Upper lobe of left lung (tissue), 6 donors: Measurements from ENCODE around the gene SH3GL2. TPM values are rescaled to one million over a fixed set of nuclear protein-coding genes. Genes with fewer than 3 reads are reported as not detected.
"Not testable (repeated sequence)": the region's sequence is repeated elsewhere in the genome, so short reads cannot be mapped to it uniquely, and the experiment has no call there.

ENCODE experiments used
- ATAC-seq, 2 donors: fragments of 200-7000 bp; cut with Tn5 transposase; one replicate each; pipeline ENCODE4 v1.9.1; 2022; ENCODE audit warnings: mild to moderate bottlenecking in 2 of 2, moderate library complexity in 2 of 2; ENCODE audit not compliant: low FRiP score in 2 of 2
- DNase-seq, 2 donors: peaks; one replicate each; pipeline ENCODE4 v3.0.0-alpha.2; 2019 to 2020
- H3K27ac ChIP-seq, 4 donors: fragments of 200-600 bp; sonication (generic); one replicate each; pipeline ENCODE4 v1.5.1; 2016 to 2019
- H3K27me3 ChIP-seq, 4 donors: fragments of 200-600 bp; sonication (generic); one replicate each; pipeline ENCODE4 v1.5.1; 2017 to 2019
- H3K36me3 ChIP-seq, 4 donors: fragments of 200-600 bp; sonication (generic); one replicate each; pipeline ENCODE4 v1.5.1; 2016 to 2019
- H3K4me1 ChIP-seq, 4 donors: fragments of 200-600 bp; sonication (generic); one replicate each; pipeline ENCODE4 v1.5.1; 2018 to 2019
- H3K4me3 ChIP-seq, 4 donors: fragments of 200-600 bp; sonication (generic); one replicate each; pipeline ENCODE4 v1.5.1; 2017 to 2019; ENCODE audit warnings: mild to moderate bottlenecking in 2 of 4, moderate library complexity in 1 of 4
- H3K9me3 ChIP-seq, 4 donors: fragments of 200-600 bp; sonication (generic); one replicate each; pipeline ENCODE4 v1.5.1; 2018 to 2019
- EP300 ChIP-seq, 4 donors: sonication (generic); formaldehyde crosslinking; IDR thresholded peaks; one replicate each; pipeline ENCODE4 v1.5.1; 2017; ENCODE audit warnings: antibody characterized with exemption in 4 of 4, control low read depth in 2 of 4
- POLR2A ChIP-seq, 4 donors: fragments of 450-650 bp; IDR thresholded peaks; one replicate each; pipeline ENCODE4 v1.5.1; 2016 to 2017; ENCODE audit warnings: antibody characterized with exemption in 4 of 4, mild to moderate bottlenecking in 2 of 4
- POLR2AphosphoS5 ChIP-seq, 2 donors: sonication (generic); formaldehyde crosslinking; IDR thresholded peaks; one replicate each; pipeline ENCODE4 v1.5.1; 2017; ENCODE audit warnings: antibody characterized with exemption in 2 of 2
- WGBS, 2 donors: methylation state at CpG; one replicate each; pipeline ENCODE4 v1.1.5; 2017 to 2018; 5-methylcytosine and 5-hydroxymethylcytosine counted together
- total RNA-seq, 6 donors: library from RNA; depleted of rRNA in 4 of 6; stranded (reverse); fragments of >200 nt in 4 of 6; gene quantifications; one replicate each; pipeline versions ENCODE4 v1.1.0 to v1.2.1, GENCODE V29; 2016 to 2021
- TF ChIP-seq, protein P1 (sequence below), 6 experiments: fragments of 450-650 bp in 4 of 6; fragments of 200-600 bp in 2 of 6; sonication (generic) in 2 of 6; IDR thresholded peaks; one replicate each; pipeline ENCODE4 v1.5.1; 2016 to 2019; ENCODE audit warnings: antibody characterized with exemption in 6 of 6
- donor health status: DM: no; HTN: no; CAD: no; lungs with moderate emphysema.
- donor health status: DM: no; HTN: yes; CAD: no; lungs with severe emphysema.

Gene SH3GL2
- total RNA-seq, 6 donors from 2014 or later: 0.67 to 4.1 (median 1.3) TPM

DNA sequence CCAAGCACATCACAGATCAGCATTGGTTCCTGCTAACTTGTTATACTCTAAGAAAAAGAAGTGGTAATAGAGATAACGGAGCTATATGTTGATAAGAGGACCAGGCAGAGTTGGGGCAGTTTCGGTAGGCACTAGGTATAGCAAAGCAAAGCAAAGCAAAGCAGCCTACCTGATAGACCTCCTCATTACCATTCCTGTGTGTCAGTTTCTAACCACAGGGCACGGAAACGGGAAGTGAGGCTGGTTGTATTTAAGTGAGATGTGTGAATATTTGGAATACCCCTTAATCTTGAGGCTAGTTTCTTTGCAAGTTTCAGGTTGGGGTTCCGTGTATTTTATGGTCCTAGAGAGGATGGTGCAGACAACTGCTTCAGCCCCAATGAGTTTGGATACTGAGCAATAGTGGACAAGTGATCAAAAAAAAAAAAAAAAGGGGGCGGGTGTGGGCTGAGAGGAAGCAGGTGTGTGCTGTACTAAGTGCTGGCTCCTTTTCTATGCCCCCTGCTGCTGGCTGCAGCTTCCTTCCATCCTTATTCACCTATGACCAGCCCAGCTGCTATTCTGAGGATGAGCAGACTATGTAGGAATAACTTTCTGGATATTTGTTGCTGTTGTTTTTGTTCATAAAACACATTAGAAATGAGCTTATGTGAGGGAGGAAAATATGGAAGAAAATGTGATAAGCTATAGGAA lies 183.3 kb downstream of the SH3GL2 start:
- 62 to 66% methylated on average over 6 of the region's 6 CpGs for WGBS, 2 donors
- DNase-seq (no peak), ATAC-seq (no peak)
- Histone ChIP-seq H3K27ac (no peak overlapping the region), H3K4me3 (no peak overlapping the region), H3K9me3 (no peaks in the 10 kb centered on the region), H3K36me3 (no peaks in the 10 kb centered on the region), H3K27me3 (no peaks in the 10 kb centered on the region), H3K4me1 (no peaks in the 10 kb centered on the region)
- TF ChIP-seq POLR2AphosphoS5 (IDR thresholded peaks at IDR 0.05): no peak
- no peak for TF ChIP-seq EP300 (IDR thresholded peaks at IDR 0.05)
- no peak for TF ChIP-seq POLR2A (IDR thresholded peaks at IDR 0.05)
- TF ChIP-seq, protein P1, sequence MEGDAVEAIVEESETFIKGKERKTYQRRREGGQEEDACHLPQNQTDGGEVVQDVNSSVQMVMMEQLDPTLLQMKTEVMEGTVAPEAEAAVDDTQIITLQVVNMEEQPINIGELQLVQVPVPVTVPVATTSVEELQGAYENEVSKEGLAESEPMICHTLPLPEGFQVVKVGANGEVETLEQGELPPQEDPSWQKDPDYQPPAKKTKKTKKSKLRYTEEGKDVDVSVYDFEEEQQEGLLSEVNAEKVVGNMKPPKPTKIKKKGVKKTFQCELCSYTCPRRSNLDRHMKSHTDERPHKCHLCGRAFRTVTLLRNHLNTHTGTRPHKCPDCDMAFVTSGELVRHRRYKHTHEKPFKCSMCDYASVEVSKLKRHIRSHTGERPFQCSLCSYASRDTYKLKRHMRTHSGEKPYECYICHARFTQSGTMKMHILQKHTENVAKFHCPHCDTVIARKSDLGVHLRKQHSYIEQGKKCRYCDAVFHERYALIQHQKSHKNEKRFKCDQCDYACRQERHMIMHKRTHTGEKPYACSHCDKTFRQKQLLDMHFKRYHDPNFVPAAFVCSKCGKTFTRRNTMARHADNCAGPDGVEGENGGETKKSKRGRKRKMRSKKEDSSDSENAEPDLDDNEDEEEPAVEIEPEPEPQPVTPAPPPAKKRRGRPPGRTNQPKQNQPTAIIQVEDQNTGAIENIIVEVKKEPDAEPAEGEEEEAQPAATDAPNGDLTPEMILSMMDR (IDR thresholded peaks at IDR 0.05): no peak

DNA sequence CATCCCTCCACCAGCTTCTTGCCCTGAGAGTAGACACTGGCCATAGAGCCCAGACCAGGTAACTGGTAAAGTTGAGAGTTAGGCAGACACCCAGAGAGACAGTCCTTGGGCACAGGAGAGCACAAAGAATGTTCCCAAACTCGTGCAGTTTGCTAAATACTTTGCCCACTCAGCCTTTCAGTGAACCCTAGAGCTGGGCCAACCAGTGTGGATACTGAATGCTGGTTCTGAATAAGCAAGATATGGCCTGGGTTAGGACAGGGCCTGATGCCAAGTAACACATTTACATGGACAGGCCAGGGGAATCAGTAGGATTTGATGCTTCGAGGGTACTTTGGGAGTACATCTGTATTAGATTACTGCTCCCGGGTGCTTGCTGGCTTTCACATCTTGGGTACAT lies 185.4 kb downstream of the SH3GL2 start:
- H3K4me1 ChIP-seq: no peaks in the 10 kb centered on the region
- DNase-seq: no peak
- no peak for ATAC-seq
- H3K4me3 ChIP-seq: no peak overlapping the region
- TF ChIP-seq POLR2A (IDR thresholded peaks at IDR 0.05) (no peak), EP300 (IDR thresholded peaks at IDR 0.05) (no peak), POLR2AphosphoS5 (IDR thresholded peaks at IDR 0.05) (no peak)
- TF ChIP-seq, protein P1 (IDR thresholded peaks at IDR 0.05): no peak
- H3K27me3 ChIP-seq: no peaks in the 10 kb centered on the region
- no peaks in the 10 kb centered on the region for H3K9me3 ChIP-seq
- no peak overlapping the region for H3K27ac ChIP-seq
- no peaks in the 10 kb centered on the region for H3K36me3 ChIP-seq
- WGBS, 2 donors: 40 to 73% methylated on average over 1 to 3 of the region's 3 CpGs

DNA sequence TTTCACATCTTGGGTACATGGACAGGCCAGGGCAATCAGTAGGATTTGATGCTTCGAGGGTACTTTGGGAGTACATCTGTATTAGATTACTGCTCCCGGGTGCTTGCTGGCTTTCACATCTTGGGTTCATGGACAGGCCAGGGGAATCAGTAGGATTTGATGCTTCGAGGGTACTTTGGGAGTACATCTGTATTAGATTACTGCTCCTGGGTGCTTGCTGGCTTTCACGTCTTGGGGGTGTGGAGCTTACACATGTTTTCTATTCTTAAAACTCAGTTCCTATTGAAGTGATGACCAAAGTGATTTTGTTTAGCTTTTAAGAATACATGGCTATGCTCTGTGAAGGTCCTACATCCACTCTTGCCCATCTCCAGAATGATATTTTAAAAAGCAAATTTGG lies 186.3 kb downstream of the SH3GL2 start:
- H3K27ac ChIP-seq, DNase-seq, H3K9me3 ChIP-seq, H3K27me3 ChIP-seq, ATAC-seq, H3K36me3 ChIP-seq, H3K4me3 ChIP-seq, H3K4me1 ChIP-seq: not testable (repeated sequence)
- WGBS, 2 donors: 79 to 90% methylated on average over 2 to 4 of the region's 4 CpGs

DNA sequence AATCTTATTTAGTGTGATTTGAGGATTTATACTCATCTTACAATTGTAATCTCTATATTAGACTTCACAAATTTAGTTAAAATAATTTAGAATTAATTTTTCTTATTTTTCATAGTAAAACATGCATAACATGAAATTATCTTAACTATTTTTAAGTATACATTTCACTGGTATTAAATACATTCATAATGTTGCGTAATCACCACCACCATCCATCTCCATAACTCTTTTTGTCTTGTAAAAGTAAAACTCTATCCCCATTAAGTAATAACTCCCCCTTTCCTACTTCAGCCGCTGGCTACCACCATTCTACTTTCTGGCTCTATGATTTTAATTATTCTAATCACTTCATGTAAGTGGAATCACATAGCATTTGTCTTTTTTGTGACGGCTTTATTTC lies 193.4 kb downstream of the SH3GL2 start:
- 89 to 90% methylated on average over 3 of the region's 3 CpGs for WGBS, 2 donors
- ATAC-seq: no peak

DNA sequence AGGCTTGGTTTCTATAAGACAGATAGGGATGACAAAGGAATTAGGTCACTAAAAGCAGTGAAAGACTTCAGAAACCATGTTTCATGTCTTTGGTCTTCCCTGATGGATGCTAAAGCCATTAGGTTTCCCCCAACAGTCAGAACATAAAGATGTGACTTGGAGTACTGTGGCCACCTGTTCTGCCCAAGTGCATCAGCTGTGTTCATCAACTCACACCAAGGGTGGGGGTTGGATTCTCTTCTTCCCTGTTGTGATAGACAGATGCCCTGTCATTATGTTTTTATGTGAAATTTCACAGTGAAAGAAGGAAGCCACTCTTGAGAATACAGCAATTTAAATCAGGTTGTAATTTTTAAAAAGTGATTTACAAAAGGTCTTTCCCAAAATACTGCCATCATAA lies 196.8 kb downstream of the SH3GL2 start:
- H3K27me3 ChIP-seq: no peaks in the 10 kb centered on the region
- H3K4me3 ChIP-seq: no peak overlapping the region
- TF ChIP-seq EP300 (IDR thresholded peaks at IDR 0.05) (no peak), POLR2A (IDR thresholded peaks at IDR 0.05) (no peak), POLR2AphosphoS5 (IDR thresholded peaks at IDR 0.05) (no peak)
- TF ChIP-seq, protein P1 (IDR thresholded peaks at IDR 0.05): no peak
- no peaks in the 10 kb centered on the region for H3K9me3 ChIP-seq
- DNase-seq (no peak), ATAC-seq (no peak)
- H3K36me3 ChIP-seq: no peaks in the 10 kb centered on the region
- no peak overlapping the region for H3K27ac ChIP-seq
- H3K4me1 ChIP-seq: no peaks in the 10 kb centered on the region

More for the DNA sequence above, 193.4 kb downstream of the SH3GL2 start:
- TF ChIP-seq EP300 (IDR thresholded peaks at IDR 0.05) (no peak), POLR2A (IDR thresholded peaks at IDR 0.05) (no peak), POLR2AphosphoS5 (IDR thresholded peaks at IDR 0.05) (no peak)
- TF ChIP-seq, protein P1 (IDR thresholded peaks at IDR 0.05): no peak
- Histone ChIP-seq H3K36me3 (no peaks in the 10 kb centered on the region), H3K9me3 (no peaks in the 10 kb centered on the region), H3K27ac (no peak overlapping the region), H3K4me3 (no peak overlapping the region), H3K27me3 (no peaks in the 10 kb centered on the region), H3K4me1 (no peaks in the 10 kb centered on the region)
- DNase-seq: no peak
